Parathyroid adenoma (tissue), 2 donors: ENCODE measurements around the gene GPR176.

ENCODE experiments used
- H2AFZ ChIP-seq: fragments of 300-600 bp; sonication (generic); one replicate; pipeline ENCODE4 v1.7.0; 2017; ENCODE audit warnings: antibody characterized with exemption, mild to moderate bottlenecking
- H3K27ac ChIP-seq: fragments of 300-600 bp; sonication (generic); one replicate; pipeline ENCODE4 v1.7.0; 2017
- H3K27me3 ChIP-seq: fragments of 300-600 bp; sonication (generic); one replicate; pipeline ENCODE4 v1.7.0; 2017; ENCODE audit warnings: low read length; ENCODE audit not compliant: control insufficient read depth, insufficient read depth
- H3K36me3 ChIP-seq: fragments of 300-600 bp; sonication (generic); one replicate; pipeline ENCODE4 v1.7.0; 2017; ENCODE audit warnings: low read length; ENCODE audit not compliant: control insufficient read depth, insufficient read depth
- H3K4me1 ChIP-seq: fragments of 300-600 bp; sonication (generic); one replicate; pipeline ENCODE4 v1.7.0; 2017; ENCODE audit warnings: control low read depth
- H3K4me2 ChIP-seq: fragments of 300-600 bp; sonication (generic); one replicate; pipeline ENCODE4 v1.7.0; 2017; ENCODE audit warnings: low read length
- H3K4me3 ChIP-seq: fragments of 300-600 bp; sonication (generic); one replicate; pipeline ENCODE4 v1.7.0; 2017; ENCODE audit warnings: low read depth, low read length
- H3K79me2 ChIP-seq: fragments of 300-600 bp; sonication (generic); one replicate; pipeline ENCODE4 v1.7.0; 2017; ENCODE audit warnings: control low read depth
- H3K9ac ChIP-seq: fragments of 300-600 bp; sonication (generic); one replicate; pipeline ENCODE4 v1.7.0; 2017; ENCODE audit warnings: mild to moderate bottlenecking
- H3K9me3 ChIP-seq: fragments of 300-600 bp; sonication (generic); one replicate; pipeline ENCODE4 v1.7.0; 2017; ENCODE audit warnings: low read length; ENCODE audit not compliant: control insufficient read depth
- TF ChIP-seq, protein P1 (sequence below): fragments of 300-600 bp; sonication (generic); IDR thresholded peaks from one replicate; pipeline ENCODE4 v1.7.0; 2017; ENCODE audit warnings: antibody characterized with exemption, mild to moderate bottlenecking
- donor health status: primary hyperparathyroidism.

GPR176 gene

DNA sequence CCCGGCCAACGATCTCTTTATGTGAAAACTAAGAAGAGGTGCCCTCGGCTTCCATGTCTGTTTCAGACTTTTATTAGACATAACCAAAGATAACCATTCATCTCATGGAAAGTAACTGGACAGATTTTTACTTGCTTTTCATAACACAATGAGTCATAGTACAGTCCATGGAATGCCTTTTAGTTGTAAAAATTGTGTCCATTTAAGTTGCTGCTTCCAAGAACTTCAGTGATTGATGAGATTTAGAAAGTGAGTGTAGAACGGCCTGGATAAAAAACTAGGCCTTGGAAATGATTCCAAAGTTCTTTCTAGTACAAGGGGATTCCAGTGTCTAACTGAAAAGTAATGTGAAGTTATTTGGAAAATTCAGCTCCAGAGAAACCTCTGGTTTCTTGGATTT lies 24.7 kb upstream of the GPR176 start:
- Histone ChIP-seq H3K9ac (no peak overlapping the region), H3K9me3 (no peaks in the 10 kb centered on the region), H3K79me2 (no peaks in the 10 kb centered on the region), H3K27ac (no peak overlapping the region), H3K4me2 (no peak overlapping the region), H3K36me3 (no peaks in the 10 kb centered on the region), H2AFZ (no peak overlapping the region), H3K4me3 (no peak overlapping the region), H3K4me1 (no peaks in the 10 kb centered on the region), H3K27me3 (no peaks in the 10 kb centered on the region)
- TF ChIP-seq, protein P1, sequence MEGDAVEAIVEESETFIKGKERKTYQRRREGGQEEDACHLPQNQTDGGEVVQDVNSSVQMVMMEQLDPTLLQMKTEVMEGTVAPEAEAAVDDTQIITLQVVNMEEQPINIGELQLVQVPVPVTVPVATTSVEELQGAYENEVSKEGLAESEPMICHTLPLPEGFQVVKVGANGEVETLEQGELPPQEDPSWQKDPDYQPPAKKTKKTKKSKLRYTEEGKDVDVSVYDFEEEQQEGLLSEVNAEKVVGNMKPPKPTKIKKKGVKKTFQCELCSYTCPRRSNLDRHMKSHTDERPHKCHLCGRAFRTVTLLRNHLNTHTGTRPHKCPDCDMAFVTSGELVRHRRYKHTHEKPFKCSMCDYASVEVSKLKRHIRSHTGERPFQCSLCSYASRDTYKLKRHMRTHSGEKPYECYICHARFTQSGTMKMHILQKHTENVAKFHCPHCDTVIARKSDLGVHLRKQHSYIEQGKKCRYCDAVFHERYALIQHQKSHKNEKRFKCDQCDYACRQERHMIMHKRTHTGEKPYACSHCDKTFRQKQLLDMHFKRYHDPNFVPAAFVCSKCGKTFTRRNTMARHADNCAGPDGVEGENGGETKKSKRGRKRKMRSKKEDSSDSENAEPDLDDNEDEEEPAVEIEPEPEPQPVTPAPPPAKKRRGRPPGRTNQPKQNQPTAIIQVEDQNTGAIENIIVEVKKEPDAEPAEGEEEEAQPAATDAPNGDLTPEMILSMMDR = no peak

DNA sequence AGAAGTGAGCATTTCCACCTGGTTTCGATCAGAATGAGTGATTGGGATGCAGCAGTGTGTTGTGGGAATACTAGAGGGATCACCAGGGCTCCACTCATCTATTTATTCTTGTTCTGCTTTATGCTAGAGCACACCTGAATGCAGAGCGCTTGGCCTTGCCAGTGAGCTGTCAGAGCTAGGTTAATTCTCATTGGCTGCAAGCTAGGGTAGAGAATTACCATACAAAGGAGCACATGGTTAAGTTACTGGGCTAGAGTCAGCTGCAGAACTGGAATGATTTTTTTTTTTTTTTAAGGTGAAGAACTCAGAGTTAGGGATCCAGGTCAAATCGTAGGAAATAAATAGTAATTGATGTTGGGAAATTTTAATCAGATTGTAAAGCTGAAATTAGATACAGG lies 22.7 kb upstream of the GPR176 start:
- Histone ChIP-seq H3K4me1 (no peaks in the 10 kb centered on the region), H3K36me3 (no peaks in the 10 kb centered on the region), H3K4me3 (no peak overlapping the region), H3K4me2 (no peak overlapping the region), H2AFZ (no peak overlapping the region), H3K9ac (no peak overlapping the region), H3K79me2 (no peaks in the 10 kb centered on the region), H3K27me3 (no peaks in the 10 kb centered on the region), H3K9me3 (no peaks in the 10 kb centered on the region), H3K27ac (no peak overlapping the region)
- TF ChIP-seq, protein P1 = no peak

DNA sequence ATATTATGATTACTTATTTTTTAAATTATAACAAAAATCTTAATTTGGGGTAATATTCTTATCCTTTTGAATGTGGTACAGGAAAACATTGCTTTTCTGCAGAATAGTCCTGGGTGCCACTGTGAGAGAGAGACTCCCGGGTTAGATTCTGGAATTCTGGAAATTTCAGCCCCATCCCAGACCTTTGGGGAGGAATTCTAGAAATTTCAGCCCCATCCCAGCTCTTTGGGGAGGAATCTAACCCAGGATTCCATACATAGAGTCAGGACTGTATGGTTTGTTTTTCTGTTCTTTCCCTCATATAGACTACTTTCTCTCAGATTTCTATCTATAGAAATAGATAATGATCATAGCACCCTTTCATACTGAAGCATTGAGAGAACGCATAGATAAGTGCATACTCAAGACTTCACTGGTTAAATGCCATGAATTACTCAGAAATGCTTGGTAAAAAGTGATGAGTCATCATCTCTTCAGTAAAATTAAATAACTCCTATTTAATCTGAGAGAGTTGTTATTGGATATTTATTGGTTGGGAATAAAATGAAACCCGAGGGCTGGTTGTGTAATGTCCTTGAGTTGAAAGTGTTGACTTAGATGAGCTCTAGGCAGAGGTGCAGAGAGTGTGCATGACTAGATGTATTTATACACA lies 22.2 kb upstream of the GPR176 start:
- no peaks in the 10 kb centered on the region for H3K4me1 ChIP-seq
- no peaks in the 10 kb centered on the region for H3K79me2 ChIP-seq
- no peak overlapping the region for H2AFZ ChIP-seq
- no peaks in the 10 kb centered on the region for H3K27me3 ChIP-seq
- no peak overlapping the region for H3K27ac ChIP-seq
- no peaks in the 10 kb centered on the region for H3K9me3 ChIP-seq
- TF ChIP-seq, protein P1 = no peak
- H3K4me2 ChIP-seq = no peak overlapping the region
- no peak overlapping the region for H3K9ac ChIP-seq
- no peaks in the 10 kb centered on the region for H3K36me3 ChIP-seq
- H3K4me3 ChIP-seq = no peak overlapping the region

DNA sequence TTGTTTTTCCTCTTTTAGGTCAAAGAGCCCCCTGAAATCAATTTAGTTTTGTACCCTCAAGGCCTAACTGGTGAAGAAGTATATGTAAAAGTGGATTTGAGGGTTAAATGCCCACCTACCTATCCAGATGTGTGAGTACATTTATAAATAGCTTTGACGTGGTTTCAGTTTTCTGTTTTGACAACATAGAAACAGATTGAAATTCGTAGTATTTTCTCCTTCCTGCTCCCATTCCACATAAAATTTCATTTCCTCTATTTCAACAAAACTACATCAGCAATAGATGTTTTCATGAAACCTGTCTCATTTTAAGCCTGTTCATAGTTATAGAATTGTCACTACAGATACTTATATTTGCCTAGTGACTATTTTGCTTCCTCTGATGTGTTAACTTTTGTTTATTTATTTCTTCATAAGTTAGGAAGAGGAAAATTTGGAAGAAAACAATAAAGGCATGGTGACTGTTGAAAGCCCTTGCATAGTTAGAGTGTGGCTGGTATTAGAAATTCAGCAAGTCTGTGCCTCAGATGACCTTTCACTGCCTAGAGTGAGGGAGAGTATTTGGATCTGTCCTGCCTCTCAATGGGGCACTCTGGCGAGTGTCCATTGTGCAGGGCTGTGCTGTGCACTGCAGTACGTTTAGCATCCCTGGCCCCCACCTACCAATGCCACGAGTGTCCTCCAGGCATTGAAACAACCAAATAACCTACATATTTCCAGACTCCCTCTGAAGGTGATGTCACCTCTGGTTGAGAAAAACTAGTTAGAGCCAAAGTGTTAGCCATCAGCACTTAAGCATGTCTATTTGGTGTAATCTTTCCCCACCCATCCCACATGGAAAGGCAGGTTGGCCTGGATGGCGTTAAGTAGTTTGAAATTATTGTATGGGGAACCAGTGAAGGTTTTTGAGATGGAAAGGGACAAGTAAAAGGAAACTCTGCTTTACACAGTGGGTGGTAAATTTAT lies 19.7 kb upstream of the GPR176 start:
- H3K4me2 ChIP-seq = no peak overlapping the region
- H3K9me3 ChIP-seq = no peaks in the 10 kb centered on the region
- H3K4me3 ChIP-seq = no peak overlapping the region
- no peaks in the 10 kb centered on the region for H3K27me3 ChIP-seq
- no peaks in the 10 kb centered on the region for H3K79me2 ChIP-seq
- no peaks in the 10 kb centered on the region for H3K36me3 ChIP-seq
- H3K9ac ChIP-seq = no peak overlapping the region
- H3K27ac ChIP-seq = no peak overlapping the region
- no peaks in the 10 kb centered on the region for H3K4me1 ChIP-seq
- TF ChIP-seq, protein P1 = no peak
- no peak overlapping the region for H2AFZ ChIP-seq
